ENCODE results near the gene COG2. TPM values are rescaled to one million over a fixed set of nuclear protein-coding genes. Genes with fewer than 3 reads are reported as not detected.
"Not testable (repeated sequence)": the region's sequence is repeated elsewhere in the genome, so short reads cannot be mapped to it uniquely, and the experiment has no call there.

The COG2 gene
- total RNA-seq, 2 donors from 2014 or later, result 18.1 to 18.5 TPM

DNA sequence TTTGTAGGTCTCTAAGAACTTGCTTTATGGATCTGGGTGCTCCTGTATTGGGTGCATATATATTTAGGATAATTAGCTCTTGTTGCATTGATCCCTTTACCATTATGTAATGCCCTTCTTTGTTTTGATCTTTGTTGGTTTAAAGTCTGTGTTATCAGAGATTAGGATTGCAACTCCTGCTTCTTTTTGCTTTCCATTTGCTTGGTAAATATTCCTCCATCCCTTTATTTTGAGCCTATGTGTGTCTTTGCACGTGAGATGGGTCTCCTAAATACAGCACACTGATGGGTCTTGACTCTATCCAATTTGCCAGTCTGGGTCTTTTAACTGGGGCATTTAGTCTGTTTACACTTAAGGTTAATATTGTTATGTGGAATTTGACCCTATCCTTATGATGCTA lies 14.4 kb downstream of the COG2 start:
- DNase-seq (ENCODE audit: low spot score); intact Hi-C loops (cut with DNase I): not testable (repeated sequence)

DNA sequence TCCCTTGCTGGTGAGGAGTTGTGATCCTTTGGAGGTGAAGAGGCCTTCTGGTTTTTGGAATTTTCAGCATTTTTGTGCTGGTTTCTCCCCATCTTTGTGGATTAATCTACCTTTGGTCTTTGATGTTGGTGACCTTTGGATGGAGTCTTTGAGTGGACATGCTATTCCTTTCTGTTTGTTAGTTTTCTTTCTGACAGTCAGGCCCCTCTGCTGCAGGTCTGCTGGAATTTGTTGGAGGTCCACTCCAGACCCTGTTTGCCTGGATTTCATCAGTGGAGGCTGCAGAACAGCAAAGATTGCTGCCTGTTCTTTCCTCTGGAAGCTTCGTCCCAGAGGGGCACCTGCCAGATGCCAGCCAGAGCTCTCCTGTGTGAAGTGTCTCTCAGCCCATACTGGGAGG lies 15.8 kb downstream of the COG2 start:
- intact Hi-C loops (cut with DNase I), result loop anchor here in 1 of 2 donors (2.0 kb wide), 1 partner anchor 23 kb away; no protein-coding TSS in a partner anchor
- not testable (repeated sequence) for DNase-seq (ENCODE audit: low spot score)

DNA sequence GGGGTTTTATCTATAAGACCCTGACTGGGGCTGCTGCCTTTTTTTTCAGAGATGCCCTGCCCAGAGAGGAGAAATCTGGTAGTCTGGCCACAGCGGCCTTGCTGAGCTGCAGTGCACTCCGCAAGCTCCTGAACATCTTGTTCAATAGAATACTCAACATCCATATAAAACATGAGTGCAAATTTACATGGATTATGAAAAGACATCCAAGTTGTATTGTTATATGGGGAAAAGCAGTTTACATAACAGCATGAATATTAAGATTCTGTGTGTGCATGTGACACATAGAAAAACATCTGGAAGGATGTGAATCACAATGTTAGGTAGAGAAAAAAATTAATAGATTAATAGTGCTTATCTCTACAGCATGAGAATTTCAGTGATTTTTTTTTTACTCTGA lies 16.4 kb downstream of the COG2 start:
- DNase-seq (ENCODE audit: low spot score), result no peak
- intact Hi-C loops (cut with DNase I), result loop anchor here in 1 of 2 donors (2.0 kb wide), 1 partner anchor 22 kb away; no protein-coding TSS in a partner anchor

DNA sequence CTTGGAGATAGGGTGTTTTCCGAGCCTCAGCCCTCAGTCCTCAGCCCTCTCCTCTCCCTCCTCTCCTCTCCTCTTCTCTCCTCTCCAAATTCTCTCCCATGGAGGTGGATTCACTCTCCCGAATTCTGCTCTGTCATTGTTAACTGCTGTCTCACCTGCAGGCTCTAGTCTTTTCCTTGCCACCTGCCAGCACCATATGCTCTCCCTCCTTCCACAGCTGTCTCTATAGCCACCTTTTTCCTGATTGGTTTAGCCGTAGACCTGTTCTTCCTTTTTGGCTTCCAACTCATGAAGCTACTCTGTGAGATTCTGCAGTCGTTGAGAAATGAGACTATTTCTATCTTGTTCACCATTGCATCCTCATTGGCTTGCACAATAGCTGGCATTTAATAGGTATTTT lies 19.7 kb downstream of the COG2 start:
- no peak for DNase-seq (ENCODE audit: low spot score)
- intact Hi-C loops (cut with DNase I), result no loop called here

DNA sequence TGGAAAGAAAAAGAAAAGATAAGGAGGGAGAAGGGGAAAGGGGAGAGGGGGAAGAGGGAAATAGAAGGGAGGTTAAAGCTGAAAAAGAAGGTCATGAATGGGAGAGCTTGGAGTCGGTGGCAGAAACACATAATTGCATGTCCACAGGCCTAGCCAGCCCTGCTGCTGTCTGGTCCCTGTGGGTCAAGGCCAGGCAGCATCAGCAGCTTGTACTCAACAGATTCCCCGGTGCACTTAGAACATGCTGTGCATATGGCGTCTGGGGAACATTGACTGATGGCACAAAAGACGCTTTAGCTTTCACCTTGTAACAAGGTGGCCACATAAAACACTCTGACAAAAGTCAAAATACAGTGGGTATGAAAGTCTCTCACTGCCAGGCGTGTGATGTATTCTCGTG lies 25.9 kb downstream of the COG2 start:
- intact Hi-C loops (cut with DNase I), result no loop called here
- no peak for DNase-seq (ENCODE audit: low spot score)

DNA sequence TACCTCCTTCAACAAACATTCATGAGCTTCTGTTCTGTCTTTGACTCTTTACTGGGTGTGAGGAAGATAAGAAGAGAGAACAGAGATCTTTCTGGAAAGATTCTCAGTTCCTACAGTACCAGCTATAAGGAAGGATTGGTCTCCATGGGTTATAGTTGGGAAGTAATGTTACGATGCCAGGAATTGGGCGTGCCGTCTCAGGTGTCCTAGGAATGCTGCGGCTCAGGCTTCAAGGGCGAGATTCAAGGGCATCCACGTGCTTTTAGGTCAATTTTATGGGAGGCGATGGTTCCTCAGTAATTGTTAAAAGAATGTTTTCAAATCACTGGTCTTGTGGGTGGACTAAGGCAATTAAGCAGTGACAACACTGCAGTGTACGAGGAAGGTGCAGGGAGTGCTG lies 27.3 kb downstream of the COG2 start:
- intact Hi-C loops (cut with DNase I), result no loop called here
- DNase-seq (ENCODE audit: low spot score), result no peak

DNA sequence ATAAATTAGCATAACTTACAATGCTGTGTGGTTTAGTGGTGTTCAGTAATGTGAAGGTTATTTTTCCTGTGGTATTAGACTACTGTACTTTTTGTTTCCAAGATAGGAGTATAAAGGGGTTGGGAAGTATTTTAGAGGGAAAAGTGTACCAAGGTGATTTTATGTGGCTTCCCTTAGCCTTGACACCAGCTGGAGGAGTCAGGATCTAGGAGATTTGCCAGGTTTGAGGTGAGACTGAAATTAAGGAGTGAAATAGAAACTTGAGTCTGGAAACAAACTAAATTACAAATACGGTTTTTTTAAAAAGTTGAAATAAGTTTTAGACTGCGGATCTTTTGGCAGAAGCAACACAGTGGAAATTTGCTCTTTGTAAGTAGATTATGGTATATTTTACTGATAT lies 32.3 kb downstream of the COG2 start:
- DNase-seq (ENCODE audit: low spot score), result no peak
- intact Hi-C loops (cut with DNase I), result no loop called here

DNA sequence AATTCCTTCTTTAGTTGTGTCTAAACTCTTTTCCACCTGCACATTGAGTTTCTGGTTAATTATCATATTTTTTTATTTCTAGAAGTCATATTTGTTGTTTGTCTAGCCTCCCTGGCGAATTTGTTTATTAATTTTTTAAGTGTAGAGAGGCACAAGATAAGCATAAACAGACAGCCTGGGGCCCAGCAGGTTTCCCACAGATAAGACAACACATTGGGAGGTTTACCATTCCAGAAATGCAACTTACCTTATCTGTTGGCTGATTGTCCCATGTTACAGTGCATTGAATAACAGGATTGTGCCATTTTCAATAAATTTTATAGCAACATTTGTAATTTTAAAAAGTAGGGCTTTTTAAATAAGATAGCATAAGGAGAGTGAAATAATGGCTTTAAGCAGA lies 34.9 kb downstream of the COG2 start:
- intact Hi-C loops (cut with DNase I), result no loop called here
- no peak for DNase-seq (ENCODE audit: low spot score)

DNA sequence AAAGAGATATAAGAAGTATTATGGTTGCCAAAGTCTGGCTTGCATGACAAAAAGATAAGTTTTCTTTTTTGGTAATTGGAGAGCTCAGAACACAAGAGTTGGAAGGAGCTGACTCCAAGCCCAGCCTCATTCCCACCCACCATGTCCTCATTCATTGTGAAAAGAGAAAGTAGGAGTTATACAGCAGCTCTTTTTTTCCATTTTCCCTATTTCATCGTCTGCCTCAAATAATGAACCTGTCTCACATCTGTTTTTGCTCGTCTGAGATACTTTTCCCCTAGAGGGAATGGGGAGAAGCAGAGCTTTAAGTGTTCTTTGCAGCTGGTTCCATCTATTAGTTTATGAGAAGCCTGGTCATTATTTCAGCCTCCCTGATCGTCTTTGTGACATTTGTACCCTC lies 36.9 kb downstream of the COG2 start:
- intact Hi-C loops (cut with DNase I), result no loop called here
- DNase-seq (ENCODE audit: low spot score), result no peak

DNA sequence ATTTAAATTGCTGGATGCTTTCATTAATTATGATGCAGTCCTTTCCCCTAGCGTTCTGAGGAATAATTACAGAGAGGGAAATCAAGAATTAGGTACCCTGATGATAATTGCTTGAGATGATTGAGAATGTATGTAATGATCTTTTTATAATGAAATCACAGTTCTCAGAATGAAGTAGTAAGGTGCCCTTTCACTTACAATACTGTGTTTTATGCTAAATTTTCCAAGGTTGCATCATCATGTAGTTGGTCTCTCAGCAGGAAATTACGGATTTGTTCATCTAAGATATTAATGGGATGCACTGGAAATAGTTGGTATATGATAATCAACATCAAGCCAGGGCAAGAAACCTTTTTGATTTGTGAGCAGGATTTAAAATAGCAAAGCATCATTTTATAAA lies 37.5 kb downstream of the COG2 start:
- DNase-seq (ENCODE audit: low spot score), result no peak
- intact Hi-C loops (cut with DNase I), result loop anchor here in 1 of 2 donors (2.0 kb wide), 1 partner anchor 21 kb away; no protein-coding TSS in a partner anchor

DNA sequence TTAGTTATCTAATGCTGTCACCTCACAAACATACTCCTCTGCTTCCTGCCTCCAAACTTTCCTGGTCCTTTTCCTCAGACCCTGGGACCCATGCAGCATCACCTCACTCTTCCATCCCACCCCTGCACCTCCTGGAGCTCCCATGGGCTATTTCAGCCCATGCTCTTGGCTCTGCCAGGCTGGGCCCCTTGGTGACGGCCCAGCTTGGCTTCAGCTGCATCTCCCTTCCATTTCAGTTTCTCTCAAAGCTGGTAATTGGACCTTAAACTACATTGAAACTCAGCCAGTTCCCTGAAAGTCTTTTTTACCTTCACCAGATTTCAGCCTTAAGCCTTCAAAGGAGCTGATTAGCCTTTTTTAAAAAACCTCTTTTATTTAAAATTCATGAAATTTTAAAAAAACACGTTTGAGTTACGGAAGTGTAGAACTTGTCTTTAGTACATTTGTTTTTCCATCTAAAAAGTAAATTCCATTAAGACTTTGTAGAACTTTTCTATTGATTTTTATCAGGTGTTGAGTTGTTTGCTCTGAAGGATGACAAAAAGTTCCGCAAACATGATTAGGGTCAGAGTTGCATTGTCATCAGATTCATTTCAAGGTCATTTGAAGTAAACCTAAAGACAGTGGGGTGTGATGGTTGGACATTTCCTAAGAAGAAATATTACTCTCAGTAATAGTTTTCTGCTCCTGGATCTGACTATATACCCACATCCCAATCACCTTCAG lies 38.2 kb downstream of the COG2 start:
- DNase-seq (ENCODE audit: low spot score), result no peak
- intact Hi-C loops (cut with DNase I), result loop anchor here in 1 of 2 donors (2.0 kb wide), 1 partner anchor 22 kb away; no protein-coding TSS in a partner anchor

DNA sequence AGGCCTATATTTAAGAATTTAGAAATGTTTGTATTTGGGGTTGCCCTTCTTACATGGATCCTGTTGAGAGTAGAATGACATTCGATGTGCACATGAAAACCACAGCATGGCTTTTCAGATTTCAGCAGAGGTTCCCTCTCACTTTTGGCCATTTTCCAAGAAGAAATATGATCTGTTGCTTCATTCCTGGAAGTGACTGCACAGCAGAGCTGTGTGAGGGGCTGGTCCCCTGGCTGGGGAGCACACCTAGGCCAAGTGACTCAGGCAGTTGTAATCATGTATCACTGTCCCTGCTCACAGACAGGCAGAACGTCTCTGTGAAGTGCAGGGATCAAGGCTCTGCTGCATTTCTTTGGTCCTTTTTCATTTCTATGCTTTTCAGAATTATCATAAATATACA lies 39.3 kb downstream of the COG2 start:
- no peak for DNase-seq (ENCODE audit: low spot score)
- intact Hi-C loops (cut with DNase I), result loop anchor here in 1 of 2 donors (2.0 kb wide), 1 partner anchor 23 kb away; no protein-coding TSS in a partner anchor

DNA sequence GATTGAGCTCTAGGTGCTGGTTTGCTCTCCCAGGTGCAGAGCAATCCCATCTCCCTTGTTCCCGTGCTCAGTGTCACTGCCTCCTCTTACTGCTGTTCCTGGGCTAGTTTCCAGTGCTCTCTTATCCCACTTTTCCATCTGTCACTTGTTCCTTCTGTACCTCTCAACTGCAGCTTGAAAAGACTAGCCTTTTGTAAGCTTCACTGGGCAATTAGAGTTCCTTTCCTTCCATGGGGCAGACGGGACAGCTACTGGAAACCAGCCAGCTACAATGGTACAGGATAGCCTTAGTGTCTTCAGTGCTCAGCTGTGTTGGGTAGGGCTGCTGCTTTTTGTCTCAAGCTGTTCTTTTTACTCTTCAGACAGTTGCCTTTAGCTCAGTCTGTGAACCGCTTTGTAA lies 40.0 kb downstream of the COG2 start:
- DNase-seq (ENCODE audit: low spot score), result no peak
- intact Hi-C loops (cut with DNase I), result no loop called here

DNA sequence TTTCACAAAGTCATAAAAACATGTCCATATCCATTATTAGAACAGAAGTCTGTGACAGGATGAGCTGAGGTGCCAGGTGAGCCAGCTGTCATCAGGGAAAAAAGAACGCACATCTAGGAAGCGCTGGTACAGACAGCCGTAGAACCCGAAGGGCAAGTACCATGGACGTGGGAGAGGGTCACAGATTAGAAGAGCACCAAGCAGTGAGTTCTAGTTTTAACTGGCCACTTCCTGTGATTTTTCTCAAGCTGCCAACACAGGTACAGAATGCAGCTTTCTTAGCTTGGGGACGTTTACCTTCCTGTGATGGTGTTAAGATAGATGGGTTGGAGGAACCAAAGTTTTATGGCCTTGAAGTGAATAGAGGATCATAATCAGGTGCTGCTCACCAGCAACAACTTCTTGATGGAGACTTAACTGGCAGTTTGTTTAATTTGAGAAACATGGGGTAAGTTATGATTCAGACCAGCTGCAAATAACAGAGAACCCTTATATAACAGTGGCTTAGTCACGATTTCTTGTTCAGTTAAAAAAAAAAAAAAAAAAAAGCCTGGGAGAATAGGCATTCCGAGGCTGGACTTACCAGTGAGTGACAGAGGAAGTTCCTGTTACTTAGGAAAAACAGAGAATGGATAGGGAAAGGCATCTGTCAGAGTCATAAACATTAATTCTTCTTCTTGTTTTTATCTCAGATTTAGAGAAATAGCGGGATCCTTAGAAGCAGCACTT lies 40.8 kb downstream of the COG2 start:
- intact Hi-C loops (cut with DNase I), result no loop called here
- DNase-seq (ENCODE audit: low spot score), result no peak

DNA sequence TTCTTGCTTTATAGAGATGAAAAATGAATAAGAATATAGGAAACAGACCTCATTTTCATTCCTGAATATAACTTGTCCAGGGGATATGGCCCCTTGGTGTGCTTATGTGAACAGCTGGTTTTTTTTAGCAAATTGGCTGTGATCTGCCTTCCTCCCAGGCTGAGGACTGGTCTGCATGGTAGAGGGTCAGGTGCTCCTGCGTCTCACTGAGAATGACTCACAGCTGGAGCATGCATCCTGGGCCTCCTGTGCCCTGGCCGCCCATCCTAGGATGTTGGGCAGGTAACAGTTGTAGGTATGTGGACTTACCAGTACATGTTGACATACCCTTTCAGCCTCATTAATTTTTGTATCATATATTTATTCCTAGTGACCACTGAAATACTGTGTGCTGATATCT lies 41.9 kb downstream of the COG2 start:
- intact Hi-C loops (cut with DNase I), result no loop called here
- DNase-seq (ENCODE audit: low spot score), result no peak

DNA sequence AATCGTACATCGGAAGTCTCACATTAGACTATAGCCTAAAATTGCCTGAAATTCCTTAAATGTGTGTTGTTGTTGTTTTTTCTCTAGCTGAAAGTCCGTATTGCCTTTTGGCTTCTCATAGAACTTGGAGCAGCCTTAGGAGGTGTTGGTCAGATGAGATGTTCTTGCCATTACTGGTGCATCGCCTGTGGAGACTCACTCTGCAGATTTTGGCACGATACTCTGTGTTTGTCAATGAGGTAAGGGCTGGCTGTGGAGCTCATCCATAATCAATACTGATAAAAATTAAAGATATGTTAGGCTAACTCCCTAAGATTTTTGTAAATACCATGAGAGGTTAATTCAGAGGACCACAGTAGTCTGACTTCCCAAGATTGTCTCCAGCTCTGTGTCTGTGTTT lies 42.7 kb downstream of the COG2 start:
- DNase-seq (ENCODE audit: low spot score), result no peak
- intact Hi-C loops (cut with DNase I), result no loop called here

DNA sequence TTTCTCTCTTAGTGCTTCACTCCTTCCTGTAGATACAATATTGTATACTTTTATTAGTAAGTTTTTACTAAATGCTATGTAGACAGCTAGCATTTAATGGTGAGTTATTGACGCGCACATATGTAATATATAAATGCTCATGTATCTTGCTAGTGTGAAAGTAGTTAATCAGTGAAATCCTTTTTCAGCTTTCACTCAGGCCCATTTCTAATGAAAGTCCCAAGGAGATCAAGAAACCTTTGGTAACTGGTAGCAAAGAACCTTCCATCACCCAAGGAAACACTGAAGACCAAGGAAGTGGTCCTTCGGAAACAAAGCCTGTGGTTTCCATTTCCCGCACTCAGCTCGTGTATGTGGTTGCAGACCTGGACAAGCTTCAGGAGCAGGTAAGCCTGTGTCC lies 44.5 kb downstream of the COG2 start:
- DNase-seq (ENCODE audit: low spot score), result no peak
- intact Hi-C loops (cut with DNase I), result no loop called here

DNA sequence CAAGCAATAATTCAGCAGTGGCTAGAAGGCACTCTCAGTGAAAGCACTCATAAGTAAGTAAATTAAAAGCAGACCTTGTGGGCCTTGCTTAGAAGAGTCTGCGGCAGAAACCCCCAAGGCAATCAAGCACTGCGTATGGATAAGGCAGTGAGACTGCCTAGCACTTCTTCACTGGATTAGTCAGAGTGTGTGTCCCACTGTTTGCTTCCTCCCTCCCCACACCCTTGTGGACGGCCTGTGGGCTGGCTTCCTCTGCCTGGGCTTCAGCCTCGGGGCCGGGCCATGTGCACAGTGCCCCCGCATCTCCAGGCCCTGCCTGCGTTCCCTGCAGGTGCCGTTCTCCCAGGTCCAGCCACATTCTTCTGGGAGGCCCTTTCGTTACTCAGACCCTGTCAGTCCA lies 47.8 kb downstream of the COG2 start:
- intact Hi-C loops (cut with DNase I), result no loop called here
- DNase-seq (ENCODE audit: low spot score), result no peak

DNA sequence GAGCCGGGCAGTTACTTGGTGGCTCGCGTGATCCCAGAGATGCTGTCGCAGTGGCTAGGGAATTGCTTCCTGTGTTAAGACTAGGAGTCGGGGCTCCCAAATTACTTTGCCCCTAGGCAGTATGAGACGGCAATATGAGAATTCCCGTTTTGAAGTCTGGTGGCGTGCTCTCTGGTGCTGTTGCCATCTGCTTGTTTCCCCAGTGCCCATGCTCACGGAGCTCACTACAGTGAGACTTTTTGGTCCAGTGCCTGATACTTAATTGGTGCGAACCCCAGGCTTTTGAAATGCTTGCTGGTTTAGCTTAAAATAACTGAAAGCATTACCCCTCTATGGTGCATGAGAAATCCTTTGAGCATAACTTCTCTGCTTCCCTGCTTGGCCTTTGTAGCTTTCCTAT lies 49.3 kb downstream of the COG2 start:
- peak; percentile 47 for DNase-seq (ENCODE audit: low spot score)
- intact Hi-C loops (cut with DNase I), result no loop called here

DNA sequence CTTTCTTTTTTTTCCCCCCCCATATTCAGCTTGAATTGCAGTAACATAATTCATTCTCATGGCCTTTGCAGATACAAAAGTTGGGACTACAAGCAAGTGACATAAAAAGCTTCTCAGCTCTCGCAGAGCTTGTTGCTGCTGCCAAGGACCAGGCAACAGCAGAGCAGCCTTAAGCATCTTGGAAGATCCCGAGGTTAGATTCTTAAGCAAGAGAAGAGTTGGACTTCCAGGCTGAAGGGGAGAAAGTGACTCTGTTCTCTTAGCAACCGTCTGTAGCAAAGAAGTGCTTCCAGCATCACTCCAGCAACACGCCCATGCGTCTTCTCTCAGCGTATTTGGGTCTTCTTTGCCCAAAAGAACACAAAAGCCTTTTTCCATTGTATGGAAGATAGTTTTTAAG lies 50.9 kb downstream of the COG2 start:
- intact Hi-C loops (cut with DNase I), result no loop called here
- peak; percentile 46 for DNase-seq (ENCODE audit: low spot score)

DNA sequence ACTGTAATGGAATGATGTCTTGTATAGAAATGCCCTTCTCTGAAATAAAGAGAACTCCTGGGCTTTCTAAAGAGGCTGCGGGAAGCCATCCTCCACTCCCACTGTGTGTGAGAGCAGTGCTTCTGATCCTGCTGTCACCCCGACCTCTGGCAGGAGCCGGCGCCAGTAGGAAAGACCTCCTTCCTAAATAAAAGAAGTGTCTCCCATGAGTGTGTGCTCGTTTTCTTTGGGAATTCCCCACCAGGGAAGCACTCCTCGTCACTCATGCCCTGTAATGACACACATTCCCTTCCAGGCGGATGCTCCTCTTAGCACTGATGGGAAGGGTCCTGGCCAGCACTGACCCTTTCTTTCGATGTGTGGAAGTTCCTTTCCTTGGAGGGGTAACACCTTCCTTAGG lies 51.5 kb downstream of the COG2 start:
- DNase-seq (ENCODE audit: low spot score), result no peak
- intact Hi-C loops (cut with DNase I), result no loop called here

Measured in posterior vena cava (tissue), 2 donors.